ENCODE data around the gene BORA.

- no peak for TF ChIP-seq POLR2A (IDR thresholded peaks at IDR 0.05)
- TF ChIP-seq, protein P1, sequence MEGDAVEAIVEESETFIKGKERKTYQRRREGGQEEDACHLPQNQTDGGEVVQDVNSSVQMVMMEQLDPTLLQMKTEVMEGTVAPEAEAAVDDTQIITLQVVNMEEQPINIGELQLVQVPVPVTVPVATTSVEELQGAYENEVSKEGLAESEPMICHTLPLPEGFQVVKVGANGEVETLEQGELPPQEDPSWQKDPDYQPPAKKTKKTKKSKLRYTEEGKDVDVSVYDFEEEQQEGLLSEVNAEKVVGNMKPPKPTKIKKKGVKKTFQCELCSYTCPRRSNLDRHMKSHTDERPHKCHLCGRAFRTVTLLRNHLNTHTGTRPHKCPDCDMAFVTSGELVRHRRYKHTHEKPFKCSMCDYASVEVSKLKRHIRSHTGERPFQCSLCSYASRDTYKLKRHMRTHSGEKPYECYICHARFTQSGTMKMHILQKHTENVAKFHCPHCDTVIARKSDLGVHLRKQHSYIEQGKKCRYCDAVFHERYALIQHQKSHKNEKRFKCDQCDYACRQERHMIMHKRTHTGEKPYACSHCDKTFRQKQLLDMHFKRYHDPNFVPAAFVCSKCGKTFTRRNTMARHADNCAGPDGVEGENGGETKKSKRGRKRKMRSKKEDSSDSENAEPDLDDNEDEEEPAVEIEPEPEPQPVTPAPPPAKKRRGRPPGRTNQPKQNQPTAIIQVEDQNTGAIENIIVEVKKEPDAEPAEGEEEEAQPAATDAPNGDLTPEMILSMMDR (IDR thresholded peaks at IDR 0.05) = no peak
These were observed 41.0 kb upstream of the BORA start for GRCh38 chr13:72686766-72687165.
